Neuronal stem cell (in vitro differentiated cells): ENCODE results near the gene CCDC34.

Source experiments
- DNase-seq: peaks from one replicate; pipeline ENCODE4 v3.0.0-alpha.2; 2013; ENCODE audit warnings: low spot score
- H2AFZ ChIP-seq: one replicate; pipeline ENCODE4 v1.6.1; 2013; ENCODE audit warnings: mild to moderate bottlenecking, low read length, inconsistent platforms
- H2AK5ac ChIP-seq: 2 replicates; pipeline ENCODE4 v1.6.1; 2013; ENCODE audit warnings: low read depth, mild to moderate bottlenecking, inconsistent platforms, low read length, moderate library complexity, mixed read lengths
- H2BK120ac ChIP-seq: 2 replicates; pipeline ENCODE4 v1.6.1; 2013; ENCODE audit warnings: low read depth, mild to moderate bottlenecking, inconsistent platforms, low read length, moderate library complexity, mixed read lengths
- H2BK12ac ChIP-seq: one replicate; pipeline ENCODE4 v1.6.1; 2013; ENCODE audit warnings: low read length, inconsistent platforms
- H2BK15ac ChIP-seq: 2 replicates; pipeline ENCODE4 v1.6.1; 2013; ENCODE audit warnings: mild to moderate bottlenecking, low read length, inconsistent platforms, mixed read lengths
- H2BK5ac ChIP-seq: one replicate; pipeline ENCODE4 v1.6.1; 2013; ENCODE audit warnings: inconsistent platforms, mild to moderate bottlenecking, low read length, moderate library complexity
- H3K14ac ChIP-seq: one replicate; pipeline ENCODE4 v1.6.1; 2013; ENCODE audit warnings: low read length, inconsistent platforms
- H3K18ac ChIP-seq: 2 replicates; pipeline ENCODE4 v1.6.1; 2013; ENCODE audit warnings: low read length, inconsistent platforms
- H3K23ac ChIP-seq: 2 replicates; pipeline ENCODE4 v1.6.1; 2013; ENCODE audit warnings: low read depth, mild to moderate bottlenecking, mixed read lengths, low read length, inconsistent platforms; ENCODE audit not compliant: poor library complexity
- H3K27ac ChIP-seq: replicated peaks from 3 replicates; pipeline ENCODE4 v1.5.1; 2013; ENCODE audit warnings: low read length, inconsistent platforms
- H3K27me3 ChIP-seq, 3 experiments: 2 replicates each; pipeline ENCODE4 v1.6.1; 2013; ENCODE audit warnings: low read length in 3 of 3, mild to moderate bottlenecking in 2 of 3, inconsistent platforms in 1 of 3, low read depth in 1 of 3, mixed read lengths in 1 of 3, moderate library complexity in 1 of 3; ENCODE audit not compliant: control insufficient read depth in 3 of 3, insufficient read depth in 3 of 3
- H3K36me3 ChIP-seq, 2 donors: replicated peaks in 1 of 2; 2 replicates each; pipeline ENCODE4 v1.6.1; 2013; ENCODE audit warnings: low read length in 2 of 2; ENCODE audit not compliant: control insufficient read depth in 2 of 2, insufficient read depth in 2 of 2
- H3K4ac ChIP-seq: 2 replicates; pipeline ENCODE4 v1.6.1; 2013; ENCODE audit warnings: inconsistent platforms, mild to moderate bottlenecking, low read length, moderate library complexity
- H3K4me1 ChIP-seq, 2 donors: 1 replicate in 1 of 2; 2 replicates in 1 of 2; pipeline ENCODE4 v1.6.1; 2013; ENCODE audit warnings: low read length in 2 of 2, low read depth in 1 of 2; ENCODE audit not compliant: control insufficient read depth in 2 of 2, insufficient read depth in 1 of 2
- H3K4me2 ChIP-seq: one replicate; pipeline ENCODE4 v1.6.1; 2013; ENCODE audit warnings: mild to moderate bottlenecking, low read length, inconsistent platforms; ENCODE audit not compliant: insufficient read depth, poor library complexity, severe bottlenecking
- H3K4me3 ChIP-seq, 2 donors: 2 replicates each; pipeline ENCODE4 v1.5.1; 2013; ENCODE audit warnings: low read length in 2 of 2, mild to moderate bottlenecking in 2 of 2, inconsistent platforms in 1 of 2, moderate library complexity in 1 of 2
- H3K79me1 ChIP-seq: one replicate; pipeline ENCODE4 v1.6.1; 2013; ENCODE audit warnings: low read depth, mild to moderate bottlenecking, inconsistent platforms, low read length, moderate library complexity
- H3K9ac ChIP-seq: one replicate; pipeline ENCODE4 v1.6.1; 2013; ENCODE audit warnings: mild to moderate bottlenecking, low read depth, low read length, inconsistent platforms; ENCODE audit not compliant: poor library complexity
- H3K9me3 ChIP-seq, 2 donors: replicated peaks in 1 of 2; 2 replicates each; pipeline versions ENCODE3 to v1.6.1; 2013; ENCODE audit warnings: low read length in 2 of 2, mild to moderate bottlenecking in 2 of 2, inconsistent platforms in 1 of 2, low read depth in 1 of 2, mixed read lengths in 1 of 2, moderate library complexity in 1 of 2; ENCODE audit not compliant: control insufficient read depth in 2 of 2, insufficient read depth in 1 of 2
- H4K8ac ChIP-seq: one replicate; pipeline ENCODE4 v1.6.1; 2013; ENCODE audit warnings: low read depth, mild to moderate bottlenecking, inconsistent platforms, low read length, moderate library complexity
- H4K91ac ChIP-seq: one replicate; pipeline ENCODE4 v1.6.1; 2013; ENCODE audit warnings: low read length, low read depth, mild to moderate bottlenecking, inconsistent platforms; ENCODE audit not compliant: poor library complexity
- WGBS, 2 donors: extraction: QIAGEN DNeasy Blood & Tissue Kit; methylation state at CpG; one replicate each; pipeline ENCODE4 v1.1.7; 2013; ENCODE audit warnings: missing lambda C conversion rate in 2 of 2, mixed read lengths in 1 of 2; ENCODE audit not compliant: insufficient read length in 2 of 2, insufficient replicate concordance in 1 of 2; ENCODE audit errors: extremely low coverage in 2 of 2; 5-methylcytosine and 5-hydroxymethylcytosine counted together

Gene CCDC34

GRCh38 chr11:27350511-27350910 lies 12.5 kb downstream of the CCDC34 start:
- peaks cover 1 to 14% of the 10 kb centered on the region in 2 donors for H3K4me1 ChIP-seq

GRCh38 chr11:27349919-27350318 lies 13.1 kb downstream of the CCDC34 start:
- Histone ChIP-seq H3K18ac (no peak overlapping the region), H3K9me3 (peaks cover 0 to 6% of the 10 kb centered on the region in 2 donors), H3K27me3 (no peaks in the 10 kb centered on the region), H3K36me3 (peaks cover 0 to 37% of the 10 kb centered on the region in 2 donors), H3K4me2 (no peak overlapping the region), H2AK5ac (no peak overlapping the region), H3K27ac (peak overlapping the region; percentile 40), H3K4me1 (peaks cover 1 to 14% of the 10 kb centered on the region in 2 donors), H2AFZ (no peak overlapping the region), H4K91ac (no peak overlapping the region), H3K4me3 (no peak overlapping the region), H4K8ac (no peak overlapping the region), H2BK12ac (no peak overlapping the region), H3K9ac (no peak overlapping the region), H3K4ac (no peak overlapping the region), H2BK5ac (no peak overlapping the region), H2BK120ac (no peak overlapping the region), H3K79me1 (no peaks in the 10 kb centered on the region), H3K14ac (no peak overlapping the region), H3K23ac (no peak overlapping the region), H2BK15ac (no peak overlapping the region)
- no CpG with 5 or more reads among the region's 2 CpGs for whole genome bisulfite sequencing, 2 donors
- no peak for DNase-seq

More at GRCh38 chr11:27350511-27350910, 12.5 kb downstream of the CCDC34 start:
- no peak overlapping the region for H3K23ac ChIP-seq
- H2AFZ ChIP-seq, result no peak overlapping the region
- peaks cover 0 to 6% of the 10 kb centered on the region in 2 donors for H3K9me3 ChIP-seq
- H2BK15ac ChIP-seq, result no peak overlapping the region
- no peak overlapping the region for H3K18ac ChIP-seq
- H2AK5ac ChIP-seq, result no peak overlapping the region
- H3K14ac ChIP-seq, result no peak overlapping the region
- no peak overlapping the region for H4K91ac ChIP-seq
- no peak overlapping the region for H2BK120ac ChIP-seq
- H3K4ac ChIP-seq, result no peak overlapping the region
- H3K4me3 ChIP-seq, result no peak overlapping the region
- peaks cover 0 to 38% of the 10 kb centered on the region in 2 donors for H3K36me3 ChIP-seq
- H3K9ac ChIP-seq, result no peak overlapping the region
- no peaks in the 10 kb centered on the region for H3K27me3 ChIP-seq
- H3K4me2 ChIP-seq, result no peak overlapping the region
- no peak overlapping the region for H4K8ac ChIP-seq
- H3K27ac ChIP-seq, result no peak overlapping the region
- DNase-seq, result no peak
- H2BK12ac ChIP-seq, result no peak overlapping the region
- no peak overlapping the region for H2BK5ac ChIP-seq
- H3K79me1 ChIP-seq, result no peaks in the 10 kb centered on the region

GRCh38 chr11:27348340-27348873 lies 14.6 kb downstream of the CCDC34 start:
- Histone ChIP-seq H2AK5ac (no peak overlapping the region), H3K14ac (no peak overlapping the region), H3K79me1 (no peaks in the 10 kb centered on the region), H3K4me1 (peaks cover 1 to 14% of the 10 kb centered on the region in 2 donors), H4K91ac (no peak overlapping the region), H3K9ac (no peak overlapping the region), H3K4ac (no peak overlapping the region), H3K4me2 (no peak overlapping the region), H3K27ac (no peak overlapping the region), H2BK5ac (no peak overlapping the region), H3K27me3 (no peaks in the 10 kb centered on the region), H3K36me3 (peaks cover 0 to 34% of the 10 kb centered on the region in 2 donors), H4K8ac (no peak overlapping the region), H3K18ac (no peak overlapping the region), H2BK15ac (no peak overlapping the region), H3K9me3 (peaks cover 0 to 6% of the 10 kb centered on the region in 2 donors), H2BK12ac (no peak overlapping the region), H3K23ac (no peak overlapping the region), H3K4me3 (no peak overlapping the region), H2AFZ (no peak overlapping the region), H2BK120ac (no peak overlapping the region)
- no peak for DNase-seq
- no CpG with 5 or more reads among the region's 3 CpGs for WGBS, 2 donors

- no peaks in the 10 kb centered on the region for H3K27me3 ChIP-seq
- H2AFZ ChIP-seq, result no peak overlapping the region
- H3K36me3 ChIP-seq, result peaks cover 0 to 32% of the 10 kb centered on the region in 2 donors
- no peak overlapping the region for H2AK5ac ChIP-seq
- H2BK15ac ChIP-seq, result no peak overlapping the region
- no peak overlapping the region for H3K4me3 ChIP-seq
- no peak overlapping the region for H4K91ac ChIP-seq
- no peak overlapping the region for H3K18ac ChIP-seq
- H3K4me2 ChIP-seq, result no peak overlapping the region
- H3K79me1 ChIP-seq, result no peaks in the 10 kb centered on the region
- H3K27ac ChIP-seq, result no peak overlapping the region
- no CpG with 5 or more reads among the region's 5 CpGs for WGBS, 2 donors
- no peak overlapping the region for H4K8ac ChIP-seq
- peak; percentile 8 for DNase-seq
- H3K23ac ChIP-seq, result no peak overlapping the region
- peaks cover 1 to 13% of the 10 kb centered on the region in 2 donors for H3K4me1 ChIP-seq
- H2BK5ac ChIP-seq, result no peak overlapping the region
- H3K4ac ChIP-seq, result no peak overlapping the region
- H3K9me3 ChIP-seq, result peaks cover 0 to 6% of the 10 kb centered on the region in 2 donors
- H2BK12ac ChIP-seq, result no peak overlapping the region
- no peak overlapping the region for H3K14ac ChIP-seq
- H2BK120ac ChIP-seq, result no peak overlapping the region
- no peak overlapping the region for H3K9ac ChIP-seq
Observed at GRCh38 chr11:27347359-27348339, 15.4 kb downstream of the CCDC34 start.
